ENCODE measurements around the gene PPP1R3D. TPM values are rescaled to one million over a fixed set of nuclear protein-coding genes. Genes with fewer than 3 reads are reported as not detected.

PPP1R3D gene
- total and polyA plus RNA-seq, 7 donors, result 2.0 to 14.7 (median 5.3) TPM

- intact Hi-C loops (cut with DNase I), result no loop called here
- no peak overlapping the region for H3K27ac ChIP-seq
- H3K36me3 ChIP-seq (ENCODE audit: insufficient read depth in 1 of 2, low read depth in 1 of 2), result no peaks in the 10 kb centered on the region
- no peak for DNase-seq
- no peaks in the 10 kb centered on the region for H3K9me3 ChIP-seq
- ATAC-seq, result no peak
- no peak overlapping the region for H3K4me3 ChIP-seq
- TF ChIP-seq CTCF (IDR thresholded peaks at IDR 0.05), result no peak
- WGBS, 3 donors, result 76 to 87% (median 80%) methylated on average over 12 of the region's 12 CpGs
- H3K27me3 ChIP-seq (ENCODE audit: insufficient read depth in 3 of 3, low read length in 2 of 3), result no peaks in the 10 kb centered on the region
- no peaks in the 10 kb centered on the region for H3K4me1 ChIP-seq
Observed at GRCh38 chr20:59972037-59972801, 32.1 kb upstream of the PPP1R3D start.

- H3K27me3 ChIP-seq (ENCODE audit: insufficient read depth in 3 of 3, low read length in 2 of 3), result no peaks in the 10 kb centered on the region
- H3K36me3 ChIP-seq (ENCODE audit: insufficient read depth in 1 of 2, low read depth in 1 of 2), result no peaks in the 10 kb centered on the region
- DNase-seq (no peak), ATAC-seq (no peak)
- no peaks in the 10 kb centered on the region for H3K4me1 ChIP-seq
- intact Hi-C loops (cut with DNase I), result no loop called here
- H3K4me3 ChIP-seq, result no peak overlapping the region
- WGBS, 3 donors, result 83 to 91% (median 90%) methylated on average over 1 of the region's 1 CpG
- TF ChIP-seq CTCF (IDR thresholded peaks at IDR 0.05), result no peak
- H3K27ac ChIP-seq, result no peak overlapping the region
- H3K9me3 ChIP-seq, result no peaks in the 10 kb centered on the region
Observed at GRCh38 chr20:59971428-59971827, 31.3 kb upstream of the PPP1R3D start.

- no peak for ATAC-seq
- Histone ChIP-seq H3K4me3 (no peak overlapping the region), H3K27me3 (ENCODE audit: insufficient read depth in 3 of 3, low read length in 2 of 3) (no peaks in the 10 kb centered on the region), H3K4me1 (no peaks in the 10 kb centered on the region), H3K9me3 (no peaks in the 10 kb centered on the region), H3K27ac (no peak overlapping the region), H3K36me3 (ENCODE audit: insufficient read depth in 1 of 2, low read depth in 1 of 2) (no peaks in the 10 kb centered on the region)
- TF ChIP-seq CTCF (IDR thresholded peaks at IDR 0.05), result no peak
- intact Hi-C loops (cut with DNase I), result no loop called here
- DNase-seq, result no peak
- 80 to 82% (median 81%) methylated on average over 3 of the region's 3 CpGs for WGBS, 3 donors
Observed at GRCh38 chr20:59966428-59966827, 26.3 kb upstream of the PPP1R3D start.

GRCh38 chr20:59962155-59962554 is 22.1 kb upstream of the PPP1R3D start:
- Histone ChIP-seq H3K9me3 (no peaks in the 10 kb centered on the region), H3K27me3 (ENCODE audit: insufficient read depth in 3 of 3, low read length in 2 of 3) (no peaks in the 10 kb centered on the region), H3K4me1 (no peaks in the 10 kb centered on the region), H3K4me3 (no peak overlapping the region), H3K27ac (no peak overlapping the region), H3K36me3 (ENCODE audit: insufficient read depth in 1 of 2, low read depth in 1 of 2) (no peaks in the 10 kb centered on the region)
- ATAC-seq, result no peak
- WGBS, 3 donors, result 88 to 90% (median 89%) methylated on average over 6 of the region's 6 CpGs
- TF ChIP-seq CTCF (IDR thresholded peaks at IDR 0.05), result no peak
- no peak for DNase-seq
- intact Hi-C loops (cut with DNase I), result no loop called here

- Histone ChIP-seq H3K4me3 (no peak overlapping the region), H3K9me3 (no peaks in the 10 kb centered on the region), H3K27me3 (ENCODE audit: insufficient read depth in 3 of 3, low read length in 2 of 3) (no peaks in the 10 kb centered on the region), H3K4me1 (no peaks in the 10 kb centered on the region), H3K36me3 (ENCODE audit: insufficient read depth in 1 of 2, low read depth in 1 of 2) (no peaks in the 10 kb centered on the region), H3K27ac (no peak overlapping the region)
- ATAC-seq (no peak), DNase-seq (no peak)
- 83 to 92% (median 83%) methylated on average over 2 of the region's 2 CpGs for WGBS, 3 donors
- intact Hi-C loops (cut with DNase I), result no loop called here
- no peak for TF ChIP-seq CTCF (IDR thresholded peaks at IDR 0.05)
Observed at GRCh38 chr20:59961423-59961822, 21.3 kb upstream of the PPP1R3D start.

Measured in psoas muscle (tissue), 8 donors.